BLaER1 treated with 17β-estradiol and CSF1 and Interleukin-3, amounts not matched to agents 10 nM and 100 nM (cell line): ENCODE data around the gene TMEM35B.
A peak's percentile ranks its signal among the peaks of the same experiment; 100 is the strongest.
"Not testable (repeated sequence)": the region's sequence is repeated elsewhere in the genome, so short reads cannot be mapped to it uniquely, and the experiment has no call there.

Experiments
- H3K27ac ChIP-seq, 11 experiments: shearing (Covaris generic); formaldehyde crosslinking; 2 replicates each; pipeline ENCODE4 v1.8.1; 2022
- H3K27me3 ChIP-seq, 11 experiments: shearing (Covaris generic); formaldehyde crosslinking; 2 replicates each; pipeline ENCODE4 v1.8.1; 2022
- H3K36me3 ChIP-seq, 11 experiments: shearing (Covaris generic); formaldehyde crosslinking; 2 replicates each; pipeline ENCODE4 v1.8.1; 2022
- H3K4me1 ChIP-seq, 10 experiments: shearing (Covaris generic); formaldehyde crosslinking; 2 replicates each; pipeline ENCODE4 v1.8.1; 2022
- H3K4me2 ChIP-seq, 11 experiments: shearing (Covaris generic); formaldehyde crosslinking; 2 replicates each; pipeline ENCODE4 v1.8.1; 2022
- H3K4me3 ChIP-seq, 10 experiments: shearing (Covaris generic); formaldehyde crosslinking; 2 replicates each; pipeline ENCODE4 v1.8.1; 2022
- H3K9ac ChIP-seq, 11 experiments: shearing (Covaris generic); formaldehyde crosslinking; 2 replicates each; pipeline ENCODE4 v1.8.1; 2022
- H3K9me3 ChIP-seq, 11 experiments: shearing (Covaris generic); formaldehyde crosslinking; replicated peaks in 1 of 11; 2 replicates each; pipeline ENCODE4 v1.8.1; 2022
- H4K20me1 ChIP-seq, 11 experiments: shearing (Covaris generic); formaldehyde crosslinking; 2 replicates each; pipeline ENCODE4 v1.8.1; 2022
- Cebpa-rat ChIP-seq, 11 experiments: shearing (Covaris generic); IDR thresholded peaks; 2 replicates each; pipeline ENCODE4 v1.8.1; 2022

The TMEM35B gene

DNA sequence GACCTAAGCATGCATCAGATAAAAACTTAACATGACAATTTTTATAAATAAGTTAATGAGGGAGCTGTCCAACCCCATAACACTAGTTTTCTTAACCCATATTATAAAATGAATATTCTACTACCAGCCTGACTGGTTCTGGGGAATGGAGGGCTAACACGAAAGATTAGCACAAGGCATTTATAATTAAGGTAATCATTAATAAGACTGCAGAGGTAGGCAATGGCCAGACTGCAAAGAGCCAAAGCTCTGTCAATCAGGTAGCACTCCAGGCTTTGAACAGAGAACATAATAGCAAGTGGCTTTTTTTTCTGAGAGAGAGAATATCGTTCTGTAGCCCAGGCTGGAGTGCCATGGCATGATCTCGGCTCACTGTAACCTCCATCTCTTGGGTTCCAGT lies 20.6 kb upstream of the TMEM35B start:
- Histone ChIP-seq H3K36me3 (peaks cover 75 to 95% (median 90%) of the 10 kb centered on the region in 11 experiments), H3K4me2 (no peak overlapping the region)

GRCh38 chr1:35001743-35002142 lies 16.6 kb upstream of the TMEM35B start:
- Histone ChIP-seq H4K20me1 (no peaks in the 10 kb centered on the region; a peak in 2 of 22 replicates), H3K27me3 (no peaks in the 10 kb centered on the region), H3K4me2 (no peak overlapping the region), H3K9ac (no peak overlapping the region), H3K4me3 (no peak overlapping the region), H3K27ac (no peak overlapping the region), H3K4me1 (no peaks in the 10 kb centered on the region), H3K36me3 (peaks cover 62 to 95% (median 79%) of the 10 kb centered on the region in 11 experiments), H3K9me3 (no peaks in the 10 kb centered on the region)
- no peak for TF ChIP-seq Cebpa-rat (IDR thresholded peaks at IDR 0.05)

More for the DNA sequence above, 20.6 kb upstream of the TMEM35B start:
- TF ChIP-seq Cebpa-rat (IDR thresholded peaks at IDR 0.05): no peak
- Histone ChIP-seq H3K4me1 (no peaks in the 10 kb centered on the region), H3K9ac (no peak overlapping the region), H3K4me3 (no peak overlapping the region), H4K20me1 (no peaks in the 10 kb centered on the region; a peak in 2 of 22 replicates), H3K27ac (no peak overlapping the region), H3K9me3 (no peaks in the 10 kb centered on the region), H3K27me3 (no peaks in the 10 kb centered on the region)

- no peak for TF ChIP-seq Cebpa-rat (IDR thresholded peaks at IDR 0.05)
- Histone ChIP-seq H3K27me3 (no peaks in the 10 kb centered on the region), H3K27ac (no peak overlapping the region)
These were observed 9.7 kb upstream of the TMEM35B start for GRCh38 chr1:34994878-34995277.

DNA sequence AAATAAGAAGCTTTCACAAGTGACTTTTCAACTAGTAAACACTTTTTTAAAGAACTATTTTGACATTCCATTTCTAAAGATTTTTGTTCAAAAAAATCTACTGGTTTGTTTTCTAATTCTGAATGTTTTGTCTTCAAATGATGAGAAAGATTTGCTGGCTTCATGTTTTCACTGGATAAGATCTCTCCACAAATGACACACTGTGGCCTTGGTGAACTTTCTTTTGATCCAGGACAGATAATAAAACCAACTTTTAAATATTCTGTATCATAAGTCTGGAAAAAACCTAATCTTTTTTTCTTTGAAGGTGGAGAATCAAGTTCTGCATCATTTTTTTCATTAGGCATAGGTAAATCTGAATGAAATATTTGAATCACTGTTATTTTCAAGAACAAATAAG lies 3.4 kb upstream of the TMEM35B start:
- Histone ChIP-seq H3K27ac (no peak overlapping the region), H3K4me2 (no peak overlapping the region), H4K20me1 (peaks cover 0 to 5% (median 0%) of the 10 kb centered on the region in 11 experiments; a peak in 3 of 22 replicates), H3K36me3 (peaks cover 16 to 54% (median 42%) of the 10 kb centered on the region in 11 experiments), H3K9ac (no peak overlapping the region), H3K9me3 (no peaks in the 10 kb centered on the region), H3K4me1 (peaks cover 9 to 25% (median 18%) of the 10 kb centered on the region in 10 experiments), H3K27me3 (no peaks in the 10 kb centered on the region), H3K4me3 (no peak overlapping the region)
- TF ChIP-seq Cebpa-rat (IDR thresholded peaks at IDR 0.05): no peak

More at GRCh38 chr1:34994878-34995277, 9.7 kb upstream of the TMEM35B start:
- H3K9me3 ChIP-seq: no peaks in the 10 kb centered on the region
- H4K20me1 ChIP-seq: no peaks in the 10 kb centered on the region; a peak in 1 of 22 replicates
- H3K4me2 ChIP-seq: no peak overlapping the region
- H3K4me3 ChIP-seq: no peak overlapping the region
- H3K36me3 ChIP-seq: peaks cover 28 to 70% (median 39%) of the 10 kb centered on the region in 11 experiments
- H3K4me1 ChIP-seq: no peaks in the 10 kb centered on the region
- H3K9ac ChIP-seq: no peak overlapping the region

- TF ChIP-seq Cebpa-rat (IDR thresholded peaks at IDR 0.05): no peak
- Histone ChIP-seq H3K36me3 (peaks cover 16 to 54% (median 42%) of the 10 kb centered on the region in 11 experiments), H3K4me2 (no peak overlapping the region)
These were observed 3.0 kb upstream of the TMEM35B start for GRCh38 chr1:34988147-34988546.

GRCh38 chr1:34987018-34987417 lies 1.9 kb upstream of the TMEM35B start:
- Histone ChIP-seq H4K20me1 (peaks cover 0 to 5% (median 0%) of the 10 kb centered on the region in 11 experiments; a peak in 5 of 22 replicates), H3K4me2 (no peak overlapping the region), H3K36me3 (peaks cover 16 to 53% (median 40%) of the 10 kb centered on the region in 11 experiments), H3K4me3 (no peak overlapping the region), H3K27ac (no peak overlapping the region), H3K27me3 (no peaks in the 10 kb centered on the region), H3K9me3 (no peaks in the 10 kb centered on the region), H3K4me1 (peaks cover 25 to 40% (median 33%) of the 10 kb centered on the region in 10 experiments), H3K9ac (no peak overlapping the region; a peak in 1 of 22 replicates)
- TF ChIP-seq Cebpa-rat (IDR thresholded peaks at IDR 0.05): no peak

More at GRCh38 chr1:34988147-34988546, 3.0 kb upstream of the TMEM35B start:
- Histone ChIP-seq H3K4me1 (peaks cover 14 to 29% (median 22%) of the 10 kb centered on the region in 10 experiments), H3K27ac (no peak overlapping the region), H3K9me3 (no peaks in the 10 kb centered on the region), H4K20me1 (peaks cover 0 to 5% (median 0%) of the 10 kb centered on the region in 11 experiments; a peak in 3 of 22 replicates), H3K4me3 (no peak overlapping the region), H3K9ac (no peak overlapping the region), H3K27me3 (no peaks in the 10 kb centered on the region)

- H3K4me3 ChIP-seq: peak overlapping the region; percentile 72 to 90 (median 86)
- not testable (repeated sequence) for H4K20me1 ChIP-seq, H3K9me3 ChIP-seq, H3K27me3 ChIP-seq
- peak overlapping the region; percentile 90 to 96 (median 94) for H3K9ac ChIP-seq
- H3K4me1 ChIP-seq: peaks cover 36 to 55% (median 44%) of the 10 kb centered on the region in 10 experiments
- peaks cover 15 to 47% (median 38%) of the 10 kb centered on the region in 11 experiments for H3K36me3 ChIP-seq
- peak overlapping the region; percentile 84 to 96 (median 93) for H3K27ac ChIP-seq
- H3K4me2 ChIP-seq: peak overlapping the region; percentile 91 to 100 (median 97)
These were observed 410 bp upstream of the TMEM35B start for GRCh38 chr1:34985609-34985904.

GRCh38 chr1:34984435-34984792 lies 733 bp downstream of the TMEM35B start:
- Histone ChIP-seq H3K27me3 (no peaks in the 10 kb centered on the region), H3K36me3 (peaks cover 5 to 39% (median 29%) of the 10 kb centered on the region in 11 experiments; a peak in 21 of 22 replicates), H3K9ac (peak overlapping the region; percentile 90 to 96 (median 94)), H3K4me2 (peak overlapping the region; percentile 91 to 100 (median 97)), H3K27ac (peak overlapping the region; percentile 84 to 96 (median 93); a peak in 21 of 22 replicates), H3K4me1 (peaks cover 42 to 66% (median 54%) of the 10 kb centered on the region in 10 experiments), H3K4me3 (peak overlapping the region; percentile 72 to 90 (median 86)), H3K9me3 (no peaks in the 10 kb centered on the region), H4K20me1 (peaks cover 0 to 5% (median 0%) of the 10 kb centered on the region in 11 experiments; a peak in 5 of 22 replicates)
- no peak for TF ChIP-seq Cebpa-rat (IDR thresholded peaks at IDR 0.05)

GRCh38 chr1:34983700-34984355 lies 1.3 kb downstream of the TMEM35B start:
- no peaks in the 10 kb centered on the region for H3K27me3 ChIP-seq
- H3K27ac ChIP-seq: peak overlapping the region; percentile 84 to 96 (median 93); a peak in 21 of 22 replicates
- H3K4me1 ChIP-seq: peaks cover 47 to 72% (median 60%) of the 10 kb centered on the region in 10 experiments
- peak overlapping the region; percentile 72 to 90 (median 86) for H3K4me3 ChIP-seq
- H3K36me3 ChIP-seq: peaks cover 5 to 34% (median 23%) of the 10 kb centered on the region in 11 experiments; a peak in 18 of 22 replicates
- no peak for TF ChIP-seq Cebpa-rat (IDR thresholded peaks at IDR 0.05)
- H3K4me2 ChIP-seq: peak overlapping the region; percentile 91 to 100 (median 97)
- H3K9ac ChIP-seq: peak overlapping the region; percentile 90 to 96 (median 94)
- H3K9me3 ChIP-seq: no peaks in the 10 kb centered on the region
- H4K20me1 ChIP-seq: peaks cover 0 to 5% (median 0%) of the 10 kb centered on the region in 11 experiments; a peak in 6 of 22 replicates
